Ovary (tissue), 3 donors: ENCODE data around the gene TAS2R1.

Source experiments
- CTCF ChIP-seq, 3 donors: fragments of 450-650 bp in 2 of 3; fragments of 200-600 bp in 1 of 3; IDR thresholded peaks; one replicate each; pipeline versions ENCODE4 v1.5.1 to v1.8.0; 2016 to 2022; ENCODE audit warnings: antibody characterized with exemption in 3 of 3, mild to moderate bottlenecking in 1 of 3
- EP300 ChIP-seq: sonication (generic); formaldehyde crosslinking; IDR thresholded peaks from one replicate; pipeline ENCODE4 v1.6.1; 2017; ENCODE audit warnings: antibody characterized with exemption
- POLR2A ChIP-seq: fragments of 450-650 bp; IDR thresholded peaks from one replicate; pipeline ENCODE4 v1.6.1; 2017; ENCODE audit warnings: antibody characterized with exemption, mild to moderate bottlenecking, moderate library complexity
- donor health status: DM: no; HTN: no; CAD: no.

DNA sequence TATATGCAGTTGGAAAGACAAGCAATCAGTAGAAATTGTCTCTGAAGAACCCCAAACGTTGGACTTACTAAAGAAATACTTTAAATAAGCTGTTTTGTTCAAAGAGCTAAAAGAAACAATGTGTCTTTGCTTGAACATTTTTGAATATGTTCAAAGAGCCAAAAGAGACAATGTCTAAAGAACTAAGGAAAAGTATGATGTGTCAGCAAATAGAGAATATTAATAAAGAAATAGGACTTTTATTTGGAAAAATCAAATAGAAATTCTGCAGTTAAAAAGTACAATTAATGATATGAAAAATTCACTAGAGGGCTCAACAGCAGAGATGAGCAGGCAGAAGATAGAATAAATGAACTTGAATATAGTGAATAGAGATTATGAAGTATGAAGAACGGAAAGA is 19.2 kb downstream of the TAS2R1 start:
- TF ChIP-seq CTCF (IDR thresholded peaks at IDR 0.05) (no peak), EP300 (no peak), POLR2A (no peak)
